GM12878 (cell line): ENCODE measurements around the gene RAPGEF3. TPM values are rescaled to one million over a fixed set of nuclear protein-coding genes. Genes with fewer than 3 reads are reported as not detected.

ENCODE experiments used
- ATAC-seq: fragments of 200-7000 bp; cut with Tn5 transposase; 3 replicates; pipeline ENCODE4 v1.9.1; 2020; ENCODE audit warnings: mild to moderate bottlenecking, moderate library complexity
- BruUV-seq: library from RNA; stranded (reverse); fragments of 400-500 nt; replicated peaks from 2 replicates; lab custom pipeline; 2021; lab: Mats Ljungman, UMichigan
- CTCF ChIA-PET: fragments of 300-600 bp; sonication (Branson Sonifier 250); formaldehyde crosslinking; extraction: SDS; loops from one replicate; lab custom pipeline; 2021; ENCODE audit warnings: inconsistent platforms; lab: Yijun Ruan, JAX
- POLR2A ChIA-PET: fragments of 350-600 bp; formaldehyde crosslinking; extraction: SDS; loops from one replicate; lab custom pipeline; 2021; ENCODE audit warnings: inconsistent platforms; lab: Charles Lee
- RAD21 ChIA-PET: fragments of 300-600 bp; sonication (Branson Sonifier 250); formaldehyde crosslinking; loops from one replicate; lab custom pipeline; 2023; ENCODE audit warnings: antibody characterized with exemption; ENCODE audit not compliant: unreplicated experiment; lab: Charles Lee
- SMC1A ChIA-PET: fragments of 300-600 bp; sonication (Branson Sonifier 250); formaldehyde crosslinking; loops from one replicate; lab custom pipeline; 2023; ENCODE audit not compliant: unreplicated experiment, uncharacterized antibody; lab: Charles Lee
- DNase-seq: peaks from one replicate; pipeline ENCODE4 v3.0.0-alpha.2; 2011; ENCODE audit warnings: low read depth, low spot score
- FAIRE-seq: peaks from 3 replicates; lab custom pipeline; 2011; peaks lifted over from hg19 to GRCh38; lab: Jason Lieb, UNC
- H2AFZ ChIP-seq: 2 replicates; pipeline ENCODE4 v1.6.0; 2011; ENCODE audit warnings: low read depth, low read length, control low read depth; ENCODE audit not compliant: control insufficient read depth
- H3K27ac ChIP-seq: 2 replicates; pipeline ENCODE4 v1.5.1; 2011; ENCODE audit warnings: control low read depth; ENCODE audit not compliant: control insufficient read depth, insufficient read depth
- H3K27me3 ChIP-seq, 2 experiments: replicated peaks in 1 of 2; 2 replicates each; pipeline versions ENCODE4 v1.6.0 to v1.6.1; 2011; ENCODE audit warnings: low read length in 1 of 2; ENCODE audit not compliant: control insufficient read depth in 2 of 2, insufficient read depth in 2 of 2
- H3K36me3 ChIP-seq, 2 experiments: 2 replicates each; pipeline ENCODE4 v1.5.1; 2011; ENCODE audit warnings: low read length in 1 of 2; ENCODE audit not compliant: control insufficient read depth in 2 of 2, insufficient read depth in 2 of 2
- H3K4me1 ChIP-seq: 2 replicates; pipeline ENCODE4 v1.6.1; 2011; ENCODE audit warnings: mild to moderate bottlenecking, low read length, moderate library complexity, mixed read lengths; ENCODE audit not compliant: control insufficient read depth, insufficient read depth
- H3K4me2 ChIP-seq: 2 replicates; pipeline ENCODE4 v1.6.0; 2011; ENCODE audit warnings: control low read depth; ENCODE audit not compliant: control insufficient read depth, insufficient read depth
- H3K4me3 ChIP-seq: fragments of 200-600 bp; sonication (generic); 2 replicates; pipeline ENCODE4 v1.5.1; 2016
- H3K79me2 ChIP-seq: 2 replicates; pipeline ENCODE4 v1.6.0; 2011; ENCODE audit warnings: low read length; ENCODE audit not compliant: control insufficient read depth, insufficient read depth
- H3K9ac ChIP-seq: 2 replicates; pipeline ENCODE4 v1.8.0; 2011; ENCODE audit warnings: low read length, control low read depth, mixed read lengths; ENCODE audit not compliant: control insufficient read depth, insufficient read depth
- H3K9me3 ChIP-seq: replicated peaks from 3 replicates; pipeline ENCODE4 v1.5.1; 2011; ENCODE audit warnings: mild to moderate bottlenecking, low read length; ENCODE audit not compliant: control insufficient read depth, insufficient read depth
- H4K20me1 ChIP-seq: 2 replicates; pipeline ENCODE4 v1.6.0; 2011; ENCODE audit not compliant: control insufficient read depth, insufficient read depth
- BCL11A ChIP-seq: IDR thresholded peaks from 2 replicates; pipeline ENCODE4 v1.6.1; 2011; ENCODE audit warnings: low read depth, low read length
- BHLHE40 ChIP-seq, 2 experiments: fragments of 450-650 bp in 1 of 2; IDR thresholded peaks; 2 replicates each; pipeline ENCODE4 v1.6.1; 2011 to 2017; ENCODE audit warnings: low read depth in 2 of 2, borderline replicate concordance in 1 of 2, improper control_type of control experiment in 1 of 2, low read length in 1 of 2, mild to moderate bottlenecking in 1 of 2
- CBFB ChIP-seq: IDR thresholded peaks from 2 replicates; pipeline ENCODE4 v1.6.1; 2016; ENCODE audit warnings: antibody characterized with exemption, low read depth
- EGR1 ChIP-seq, 2 experiments: IDR thresholded peaks; 1 replicate in 1 of 2; 2 replicates in 1 of 2; pipeline ENCODE4 v1.6.1; 2011 to 2012; ENCODE audit warnings: low read depth in 2 of 2, low read length in 2 of 2, borderline replicate concordance in 1 of 2, mild to moderate bottlenecking in 1 of 2, moderate library complexity in 1 of 2
- ELK1 ChIP-seq: IDR thresholded peaks from 2 replicates; pipeline ENCODE4 v1.6.1; 2012; ENCODE audit warnings: low read depth, low read length, improper control_type of control experiment
- EP300 ChIP-seq, 2 experiments: fragments of 150-350 bp in 1 of 2; IDR thresholded peaks; 2 replicates each; pipeline ENCODE4 v1.6.1; 2011 to 2012; ENCODE audit warnings: low read depth in 2 of 2, low read length in 2 of 2, borderline replicate concordance in 1 of 2, improper control_type of control experiment in 1 of 2, inconsistent platforms in 1 of 2; ENCODE audit not compliant: control insufficient read depth in 1 of 2
- MAX ChIP-seq: IDR thresholded peaks from 2 replicates; pipeline ENCODE4 v1.6.1; 2012; ENCODE audit warnings: low read depth, low read length, improper control_type of control experiment
- MEF2A ChIP-seq: IDR thresholded peaks from 2 replicates; pipeline ENCODE4 v1.6.1; 2011; ENCODE audit warnings: low read depth, mild to moderate bottlenecking, low read length, moderate library complexity; ENCODE audit not compliant: insufficient read depth
- NBN ChIP-seq: fragments of 450-650 bp; IDR thresholded peaks from 2 replicates; pipeline ENCODE4 v1.6.1; 2016
- NFXL1 ChIP-seq: fragments of 450-650 bp; IDR thresholded peaks from 2 replicates; pipeline ENCODE4 v1.6.1; 2017; ENCODE audit warnings: antibody characterized with exemption, mild to moderate bottlenecking, borderline replicate concordance
- NFYB ChIP-seq: IDR thresholded peaks from 2 replicates; pipeline ENCODE4 v1.6.1; 2011; ENCODE audit warnings: low read depth, mild to moderate bottlenecking, low read length, improper control_type of control experiment, moderate library complexity; ENCODE audit not compliant: insufficient read depth
- POLR2AphosphoS2 ChIP-seq: IDR thresholded peaks from 2 replicates; pipeline ENCODE4 v1.6.1; 2011; ENCODE audit warnings: low read depth, mild to moderate bottlenecking, low read length, improper control_type of control experiment, moderate library complexity
- POLR2AphosphoS5 ChIP-seq: IDR thresholded peaks from 2 replicates; pipeline ENCODE4 v1.6.1; 2011; ENCODE audit warnings: mild to moderate bottlenecking, low read length, inconsistent platforms
- RAD51 ChIP-seq: fragments of 450-650 bp; IDR thresholded peaks from 2 replicates; pipeline ENCODE4 v1.6.1; 2016; ENCODE audit warnings: moderate library complexity, mild to moderate bottlenecking, inconsistent platforms
- RB1 ChIP-seq: fragments of 450-650 bp; formaldehyde crosslinking; IDR thresholded peaks from 2 replicates; pipeline ENCODE4 v1.6.1; 2017; ENCODE audit warnings: mild to moderate bottlenecking, borderline replicate concordance
- SUZ12 ChIP-seq: fragments of 200-600 bp; sonication (generic); IDR thresholded peaks from one replicate; pipeline ENCODE4 v1.6.1; 2018; ENCODE audit warnings: antibody characterized with exemption, mild to moderate bottlenecking; ENCODE audit not compliant: unreplicated experiment
- TAF1 ChIP-seq: IDR thresholded peaks from 2 replicates; pipeline ENCODE4 v1.6.1; 2011; ENCODE audit warnings: mild to moderate bottlenecking, low read depth, low read length, borderline replicate concordance
- ZBTB4 ChIP-seq: fragments of 450-650 bp; formaldehyde crosslinking; IDR thresholded peaks from 2 replicates; pipeline ENCODE4 v1.4.0; 2022; ENCODE audit warnings: mild to moderate bottlenecking, moderate library complexity
- ZSCAN29 ChIP-seq: fragments of 450-650 bp; IDR thresholded peaks from 2 replicates; pipeline ENCODE4 v1.6.1; 2017; ENCODE audit warnings: mild to moderate bottlenecking, moderate library complexity
- WGBS: methylation state at CpG from one replicate; pipeline ENCODE4 v1.1.6; 2016; ENCODE audit warnings: low lambda C conversion rate; ENCODE audit not compliant: insufficient replicate concordance, insufficient coverage; ENCODE audit errors: missing lambda C conversion rate; 5-methylcytosine and 5-hydroxymethylcytosine counted together
- in situ Hi-C: fragments of 300-500 bp; cut with MboI; formaldehyde crosslinking; loops from 9 replicates; pipeline ENCODE4 v1.14.3; 2018; ENCODE audit warnings: mixed read lengths
- intact Hi-C: fragments of 100-400 bp; cut with micrococcal nuclease; formaldehyde crosslinking; loops from one replicate; pipeline ENCODE4 v1.14.2; 2022; ENCODE audit not compliant: unreplicated experiment
- polyA plus RNA-seq, 11 experiments: library from polyadenylated mRNA; depleted of rRNA in 4 of 11; unstranded in 6 of 11; stranded (reverse) in 5 of 11; fragments of >200 nt; fragmentation: Nextera tagmentation in 4 of 11; fragmentation: Illumina TruSeq in 1 of 11; extraction: Ambion mirVana in 4 of 11; extraction: Trizol in 1 of 11; gene quantifications; 1 replicate in 1 of 11; 2 replicates in 10 of 11; pipeline versions ENCODE4 v1.2.1 to v1.2.3, GENCODE V29; 2011 to 2016; ENCODE audit warnings: inconsistent platforms in 2 of 11, missing spikeins in 2 of 11, low read depth in 1 of 11
- total RNA-seq, 4 experiments: library from RNA; depleted of rRNA in 3 of 4; stranded (reverse); fragments of >200 nt in 3 of 4; fragmentation: Illumina TruSeq in 1 of 4; extraction: Trizol in 1 of 4; gene quantifications; 2 replicates each; pipeline versions ENCODE4 v1.2.1 to v1.2.3, GENCODE V29; 2013 to 2021

The RAPGEF3 gene
- total and polyA plus RNA-seq, 10 of the 15 experiments (the other 5 are each of a cell fraction or from before 2014, with no cell fraction given), result 0.02 to 0.92 (median 0.31) TPM; not detected in 2

- TF ChIP-seq POLR2AphosphoS5, result no peak
- TF ChIP-seq ELK1, result no peak
- TF ChIP-seq MAX, result no peak
- TF ChIP-seq NFYB, result no peak
- TF ChIP-seq NBN, result no peak
- TF ChIP-seq POLR2AphosphoS2, result no peak
- no peak for TF ChIP-seq ZSCAN29
- no peak for TF ChIP-seq RAD51
- TF ChIP-seq EGR1 (IDR thresholded peaks at IDR 0.05; ENCODE audit: borderline replicate concordance in 1 of 2, low read depth in 2 of 2, low read length in 2 of 2), result no peak
- TF ChIP-seq EP300 (IDR thresholded peaks at IDR 0.05; ENCODE audit: borderline replicate concordance in 1 of 2, control insufficient read depth in 1 of 2, low read depth in 2 of 2, low read length in 2 of 2), result no peak
- TF ChIP-seq, all 136 proteins: peak for 0
Observed at GRCh38 chr12:47700263-47700662, 58.4 kb downstream of the RAPGEF3 start (continued).

DNA sequence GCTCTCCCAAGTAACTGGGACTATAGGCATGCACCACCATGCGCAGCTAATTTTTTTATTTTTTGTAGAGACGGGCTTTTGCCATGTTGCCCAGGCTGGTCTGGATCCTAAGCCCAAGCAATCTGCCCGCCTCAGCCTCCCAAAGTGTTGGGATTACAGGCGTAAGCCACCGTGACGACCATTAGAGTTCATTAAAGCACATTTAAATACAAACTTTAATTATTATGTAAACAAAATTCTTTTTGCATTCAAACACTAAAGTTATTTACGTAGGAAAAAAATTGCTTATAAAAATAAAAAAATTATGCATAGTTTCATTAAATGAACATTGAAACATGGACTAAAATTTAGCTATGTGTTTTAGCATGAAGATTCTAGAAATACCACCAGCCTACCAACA is 60.0 kb downstream of the RAPGEF3 start:
- H3K9me3 ChIP-seq, result no peaks in the 10 kb centered on the region
- ChIA-PET POLR2A (interaction anchor here (0.6 kb wide), 1 partner anchor 18 kb away, joined by 3 read pairs; no protein-coding TSS in a partner anchor), SMC1A (interaction anchor here (1.1 to 2.8 kb wide), 4 partner anchors 9 to 41 kb away, joined by 3 to 10 read pairs (median 6); no protein-coding TSS in a partner anchor), RAD21 (interaction anchor here (1.0 to 2.3 kb wide), 4 partner anchors 12 to 111 kb away, joined by 3 to 8 read pairs (median 4); no protein-coding TSS in a partner anchor), CTCF (interaction anchor here (0.6 to 2.9 kb wide), 14 partner anchors 8 to 666 kb away, joined by 3 to 16 read pairs (median 5); partner anchors contain the start of gene RAPGEF3)
- peaks cover 0 to 2% of the 10 kb centered on the region in 2 experiments; a peak in 1 of 4 replicates for H3K36me3 ChIP-seq
- H4K20me1 ChIP-seq, result no peaks in the 10 kb centered on the region
- H3K9ac ChIP-seq, result no peak overlapping the region
- FAIRE-seq (no peak), ATAC-seq (no peak), DNase-seq (no peak)
- H3K27me3 ChIP-seq, result no peaks in the 10 kb centered on the region
- no TSS peak for BruUV-seq
- H2AFZ ChIP-seq, result no peak overlapping the region
- H3K27ac ChIP-seq, result no peak overlapping the region
- peaks cover 10% of the 10 kb centered on the region for H3K79me2 ChIP-seq
- no peak overlapping the region for H3K4me3 ChIP-seq
- H3K4me1 ChIP-seq, result no peaks in the 10 kb centered on the region; the same call in 1 of the 2 replicates
- 75% methylated on average over 7 of the region's 7 CpGs for WGBS
- no peak overlapping the region for H3K4me2 ChIP-seq
- intact Hi-C loops, result no loop called here
- in situ Hi-C loops, result no loop called here
- TF ChIP-seq NFXL1 (no peak), ZBTB4 (CRISPR knock-in tag) (no peak), BHLHE40 (IDR thresholded peaks at IDR 0.05; ENCODE audit: borderline replicate concordance in 1 of 2, low read depth in 2 of 2, low read length in 1 of 2) (no peak), CBFB (no peak), MEF2A (no peak), RB1 (no peak), SUZ12 (no peak), TAF1 (no peak), BCL11A (no peak), EGR1 (IDR thresholded peaks at IDR 0.05; ENCODE audit: borderline replicate concordance in 1 of 2, low read depth in 2 of 2, low read length in 2 of 2) (no peak)
